Osteocyte (in vitro differentiated cells): ENCODE data around the gene STXBP6. TPM values are rescaled to one million over a fixed set of nuclear protein-coding genes. Genes with fewer than 3 reads are reported as not detected.
A peak's percentile ranks its signal among the peaks of the same experiment; 100 is the strongest.
"Not testable (repeated sequence)": the region's sequence is repeated elsewhere in the genome, so short reads cannot be mapped to it uniquely, and the experiment has no call there.

Source experiments
- DNase-seq: peaks from one replicate; pipeline ENCODE4 v3.0.0; 2021; ENCODE audit warnings: mixed read lengths; ENCODE audit not compliant: unreplicated experiment; ENCODE audit errors: extremely low spot score
- H3K27ac Mint-ChIP-seq: one replicate; pipeline ENCODE4 v1.8.0; 2021; ENCODE audit warnings: mild to moderate bottlenecking, mixed read lengths; ENCODE audit not compliant: unreplicated experiment
- H3K27me3 Mint-ChIP-seq: one replicate; pipeline ENCODE4 v1.8.0; 2021; ENCODE audit warnings: mixed read lengths; ENCODE audit not compliant: unreplicated experiment
- H3K36me3 Mint-ChIP-seq: one replicate; pipeline ENCODE4 v1.8.0; 2021; ENCODE audit warnings: mixed read lengths; ENCODE audit not compliant: unreplicated experiment
- H3K4me1 Mint-ChIP-seq: one replicate; pipeline ENCODE4 v1.8.0; 2021; ENCODE audit warnings: mixed read lengths; ENCODE audit not compliant: unreplicated experiment
- H3K4me3 Mint-ChIP-seq: one replicate; pipeline ENCODE4 v1.8.0; 2021; ENCODE audit warnings: mild to moderate bottlenecking, moderate library complexity, mixed read lengths; ENCODE audit not compliant: unreplicated experiment
- H3K9me3 Mint-ChIP-seq: one replicate; pipeline ENCODE4 v1.8.0; 2021; ENCODE audit warnings: mixed read lengths; ENCODE audit not compliant: unreplicated experiment
- total RNA-seq: library from RNA; stranded (reverse); gene quantifications from 2 replicates; pipeline ENCODE4 v1.2.1, GENCODE V29; 2021
- TF ChIP-seq, protein P1 (sequence below): fragments of 200-600 bp; sonication (generic); IDR thresholded peaks from 2 replicates; pipeline ENCODE4 v1.5.0; 2021; ENCODE audit warnings: antibody characterized with exemption, mild to moderate bottlenecking, moderate library complexity

The STXBP6 gene
- total RNA-seq, 1 donor from 2014 or later, result 6.4 TPM

DNA sequence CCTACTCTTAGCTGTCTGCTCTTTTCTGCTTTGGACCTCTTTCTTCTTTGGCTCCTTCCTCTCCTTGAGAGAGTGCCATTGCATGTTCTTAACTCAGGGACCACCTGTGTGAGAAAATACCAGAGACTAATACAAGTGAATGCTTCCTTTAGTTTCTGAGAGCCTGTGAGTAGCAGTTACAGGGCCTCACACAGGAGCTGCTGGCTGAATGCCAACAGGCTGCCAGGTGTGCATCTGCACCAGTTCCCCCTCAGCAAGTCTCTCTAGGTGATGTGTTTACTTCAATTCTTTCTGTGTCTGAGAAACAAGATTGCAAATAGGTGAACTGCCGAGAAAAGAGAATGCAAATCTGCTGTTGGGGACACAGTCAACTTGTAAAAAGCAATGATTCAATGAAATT is 108.2 kb downstream of the STXBP6 start:
- Mint-ChIP-seq H3K4me3 (no peak overlapping the region), H3K27me3 (peaks cover 2% of the 10 kb centered on the region), H3K27ac (no peak overlapping the region), H3K9me3 (no peaks in the 10 kb centered on the region), H3K36me3 (no peaks in the 10 kb centered on the region), H3K4me1 (peaks cover 16% of the 10 kb centered on the region)
- no peak for DNase-seq
- TF ChIP-seq, protein P1, sequence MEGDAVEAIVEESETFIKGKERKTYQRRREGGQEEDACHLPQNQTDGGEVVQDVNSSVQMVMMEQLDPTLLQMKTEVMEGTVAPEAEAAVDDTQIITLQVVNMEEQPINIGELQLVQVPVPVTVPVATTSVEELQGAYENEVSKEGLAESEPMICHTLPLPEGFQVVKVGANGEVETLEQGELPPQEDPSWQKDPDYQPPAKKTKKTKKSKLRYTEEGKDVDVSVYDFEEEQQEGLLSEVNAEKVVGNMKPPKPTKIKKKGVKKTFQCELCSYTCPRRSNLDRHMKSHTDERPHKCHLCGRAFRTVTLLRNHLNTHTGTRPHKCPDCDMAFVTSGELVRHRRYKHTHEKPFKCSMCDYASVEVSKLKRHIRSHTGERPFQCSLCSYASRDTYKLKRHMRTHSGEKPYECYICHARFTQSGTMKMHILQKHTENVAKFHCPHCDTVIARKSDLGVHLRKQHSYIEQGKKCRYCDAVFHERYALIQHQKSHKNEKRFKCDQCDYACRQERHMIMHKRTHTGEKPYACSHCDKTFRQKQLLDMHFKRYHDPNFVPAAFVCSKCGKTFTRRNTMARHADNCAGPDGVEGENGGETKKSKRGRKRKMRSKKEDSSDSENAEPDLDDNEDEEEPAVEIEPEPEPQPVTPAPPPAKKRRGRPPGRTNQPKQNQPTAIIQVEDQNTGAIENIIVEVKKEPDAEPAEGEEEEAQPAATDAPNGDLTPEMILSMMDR, result no peak

DNA sequence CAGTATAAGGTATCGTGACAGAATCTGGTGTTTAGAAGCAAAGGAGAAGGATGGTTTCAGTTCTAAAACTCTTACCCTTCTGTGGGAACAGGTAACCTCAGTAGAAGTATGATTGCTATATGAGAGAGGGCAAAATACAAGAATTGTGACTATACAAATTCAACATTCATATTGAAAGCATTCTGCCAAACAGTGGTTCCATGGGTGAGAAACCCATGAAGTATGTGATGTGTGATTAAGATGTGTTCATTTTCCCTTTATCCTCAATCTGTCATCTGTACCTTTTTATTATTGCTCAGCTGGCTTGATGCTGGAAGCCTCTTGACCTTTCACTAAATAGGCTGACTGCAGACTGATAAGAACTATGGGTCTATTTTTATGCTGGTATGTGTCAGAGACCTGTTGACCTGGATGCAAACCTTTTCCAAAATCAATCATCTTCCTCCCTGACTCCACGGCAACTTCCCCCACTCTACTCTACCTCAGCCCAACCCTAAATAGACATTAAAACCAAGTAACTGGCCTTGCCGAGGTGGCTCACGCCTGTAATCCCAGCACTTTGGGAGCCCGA is 109.6 kb downstream of the STXBP6 start:
- Mint-ChIP-seq H3K4me3 (no peak overlapping the region), H3K9me3 (no peaks in the 10 kb centered on the region), H3K27me3 (peaks cover 2% of the 10 kb centered on the region), H3K36me3 (no peaks in the 10 kb centered on the region), H3K27ac (no peak overlapping the region), H3K4me1 (peaks cover 23% of the 10 kb centered on the region)
- DNase-seq, result no peak
- TF ChIP-seq, protein P1, result no peak

DNA sequence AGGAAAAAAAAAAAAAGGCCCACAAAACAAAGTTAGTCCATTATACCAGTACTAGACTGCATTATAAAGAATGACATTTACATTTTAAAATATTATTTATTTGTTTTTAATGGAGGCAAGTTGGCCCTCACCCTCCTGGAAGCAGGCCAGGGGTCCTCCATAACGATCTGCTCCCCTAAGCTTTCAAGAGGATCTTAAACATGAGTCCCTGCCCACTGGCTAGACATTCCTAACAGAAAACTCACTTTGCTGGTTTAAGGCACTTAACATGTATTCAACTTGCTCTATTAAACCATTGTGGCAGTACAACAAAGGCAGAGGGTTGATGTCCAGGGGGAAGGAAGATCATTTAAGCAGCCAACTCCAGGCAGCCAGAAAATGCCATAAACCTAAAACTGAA is 111.4 kb downstream of the STXBP6 start:
- H3K9me3 Mint-ChIP-seq, result no peaks in the 10 kb centered on the region
- DNase-seq, result no peak
- H3K27ac Mint-ChIP-seq, result peak overlapping the region; percentile 19
- no peak overlapping the region for H3K4me3 Mint-ChIP-seq
- H3K27me3 Mint-ChIP-seq, result no peaks in the 10 kb centered on the region
- TF ChIP-seq, protein P1, result no peak
- no peaks in the 10 kb centered on the region for H3K36me3 Mint-ChIP-seq
- H3K4me1 Mint-ChIP-seq, result peaks cover 29% of the 10 kb centered on the region

DNA sequence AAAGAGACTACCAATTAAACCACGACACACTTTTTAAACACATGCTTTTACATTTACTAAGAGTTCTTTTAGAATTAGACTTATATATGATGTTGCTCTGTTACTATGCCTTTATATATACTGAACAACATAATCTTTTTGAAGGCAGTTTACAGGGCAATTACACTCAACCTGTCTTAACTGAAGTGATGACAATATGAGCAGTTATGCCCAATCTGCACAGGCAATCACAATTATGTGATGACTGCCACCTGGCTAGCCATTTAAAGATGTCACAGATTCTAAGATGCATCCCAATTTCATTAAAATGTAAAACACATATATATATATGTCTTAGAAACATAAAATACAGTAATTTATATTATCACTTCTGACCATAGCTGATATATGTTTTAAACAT is 112.6 kb downstream of the STXBP6 start:
- H3K27ac Mint-ChIP-seq, result no peak overlapping the region
- H3K9me3 Mint-ChIP-seq, result no peaks in the 10 kb centered on the region
- H3K4me1 Mint-ChIP-seq, result peaks cover 29% of the 10 kb centered on the region
- no peak overlapping the region for H3K4me3 Mint-ChIP-seq
- H3K36me3 Mint-ChIP-seq, result no peaks in the 10 kb centered on the region
- H3K27me3 Mint-ChIP-seq, result peaks cover 2% of the 10 kb centered on the region
- DNase-seq, result no peak
- TF ChIP-seq, protein P1, result no peak

DNA sequence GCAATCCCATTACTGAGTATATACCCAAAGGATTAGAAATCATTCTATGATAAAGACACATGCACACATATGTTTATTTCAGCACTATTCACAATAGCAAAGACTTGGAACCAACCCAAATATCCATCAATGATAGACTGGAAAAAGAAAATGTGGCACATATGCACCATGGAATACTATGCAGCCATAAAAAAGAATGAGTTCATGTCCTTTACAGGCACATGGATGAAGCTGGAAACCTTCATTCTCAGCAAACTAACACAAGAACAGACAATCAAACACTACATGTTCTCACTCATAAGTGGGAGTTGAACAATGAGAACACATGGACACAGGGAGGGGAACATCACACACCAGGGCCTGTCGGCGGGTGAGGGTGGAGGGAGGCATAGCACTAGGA is 113.2 kb downstream of the STXBP6 start:
- not testable (repeated sequence) for DNase-seq, H3K36me3 Mint-ChIP-seq, H3K4me3 Mint-ChIP-seq, H3K9me3 Mint-ChIP-seq, H3K27ac Mint-ChIP-seq, H3K27me3 Mint-ChIP-seq
- peaks cover 25% of the 10 kb centered on the region for H3K4me1 Mint-ChIP-seq

DNA sequence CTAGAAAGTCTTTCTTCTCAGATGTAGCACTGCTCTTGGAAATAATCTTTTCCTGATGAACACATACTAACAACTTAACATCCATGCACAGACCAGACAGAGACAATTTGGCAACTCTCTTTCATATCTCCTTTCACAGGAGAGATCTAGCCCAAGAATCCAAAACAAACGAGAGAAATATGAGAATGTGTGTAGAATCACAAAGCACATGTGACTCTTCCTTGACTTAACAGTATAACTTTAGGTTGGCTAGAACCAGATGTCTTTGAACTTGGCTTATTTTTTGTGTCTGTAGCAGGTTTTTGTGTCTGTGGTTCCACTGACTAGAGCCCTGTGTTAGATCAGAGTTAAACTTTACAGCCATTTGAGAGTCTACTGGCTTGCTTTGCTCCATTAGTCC is 114.2 kb downstream of the STXBP6 start:
- no peaks in the 10 kb centered on the region for H3K36me3 Mint-ChIP-seq
- H3K9me3 Mint-ChIP-seq, result no peaks in the 10 kb centered on the region
- H3K27me3 Mint-ChIP-seq, result peaks cover 2% of the 10 kb centered on the region
- TF ChIP-seq, protein P1, result no peak
- peaks cover 22% of the 10 kb centered on the region for H3K4me1 Mint-ChIP-seq
- peak overlapping the region; percentile 7 for H3K27ac Mint-ChIP-seq
- DNase-seq, result no peak
- no peak overlapping the region for H3K4me3 Mint-ChIP-seq
